OCI-LY7 (cell line): ENCODE data around the gene P3R3URF. TPM values are rescaled to one million over a fixed set of nuclear protein-coding genes. Genes with fewer than 3 reads are reported as not detected.

Source experiments
- BruUV-seq: library from RNA; stranded (reverse); fragments of 400-500 nt; replicated peaks from 2 replicates; lab custom pipeline; 2021; lab: Mats Ljungman, UMichigan
- CTCF ChIA-PET: fragments of 300-600 bp; sonication (Branson Sonifier 250); formaldehyde crosslinking; loops from one replicate; lab custom pipeline; 2022; ENCODE audit warnings: antibody characterized with exemption; ENCODE audit not compliant: unreplicated experiment; lab: Charles Lee
- POLR2A ChIA-PET: fragments of 300-600 bp; sonication (Branson Sonifier 250); formaldehyde crosslinking; loops from one replicate; lab custom pipeline; 2022; ENCODE audit warnings: antibody characterized with exemption; lab: Charles Lee
- DNase-seq: peaks from one replicate; pipeline ENCODE4 v3.0.0-alpha.2; 2015; ENCODE audit warnings: low spot score
- H2AFZ ChIP-seq: fragments of 200-600 bp; sonication (generic), shearing (Covaris generic); 2 replicates; pipeline ENCODE4 v1.6.1; 2014; ENCODE audit warnings: mild to moderate bottlenecking, antibody characterized with exemption, low read length, moderate library complexity
- H3K27ac ChIP-seq: fragments of 200-600 bp; sonication (generic); 2 replicates; pipeline ENCODE4 v1.5.1; 2014; ENCODE audit warnings: mixed run types, low read depth, mild to moderate bottlenecking, moderate library complexity, low read length, inconsistent platforms; ENCODE audit not compliant: poor library complexity, severe bottlenecking
- H3K36me3 ChIP-seq: fragments of 200-600 bp; sonication (generic); 2 replicates; pipeline ENCODE4 v1.6.1; 2014; ENCODE audit warnings: mild to moderate bottlenecking, antibody characterized with exemption, low read length, moderate library complexity, mixed read lengths; ENCODE audit not compliant: insufficient read depth
- H3K4me1 ChIP-seq: fragments of 200-600 bp; sonication (generic); 2 replicates; pipeline ENCODE4 v1.5.1; 2014; ENCODE audit warnings: mild to moderate bottlenecking, low read length; ENCODE audit not compliant: insufficient read depth, poor library complexity, severe bottlenecking
- H3K4me2 ChIP-seq: fragments of 200-600 bp; sonication (generic); 2 replicates; pipeline ENCODE4 v1.6.1; 2014; ENCODE audit warnings: mild to moderate bottlenecking, low read length
- H3K4me3 ChIP-seq: fragments of 200-600 bp; sonication (generic); 2 replicates; pipeline ENCODE4 v1.5.1; 2014; ENCODE audit warnings: mild to moderate bottlenecking, low read depth, low read length; ENCODE audit not compliant: poor library complexity, severe bottlenecking
- H3K79me2 ChIP-seq: fragments of 200-600 bp; sonication (generic); 2 replicates; pipeline ENCODE4 v1.6.1; 2016; ENCODE audit warnings: low read depth, mild to moderate bottlenecking, low read length, moderate library complexity, mixed read lengths; ENCODE audit not compliant: insufficient read depth
- H3K9me2 ChIP-seq: fragments of 200-600 bp; sonication (generic); 2 replicates; pipeline ENCODE4 v1.6.1; 2016; ENCODE audit warnings: mild to moderate bottlenecking, low read length, mixed read lengths; ENCODE audit not compliant: insufficient read depth
- H3K9me3 ChIP-seq: fragments of 200-600 bp; sonication (generic); 2 replicates; pipeline ENCODE4 v1.6.1; 2014; ENCODE audit warnings: mild to moderate bottlenecking, mixed run types, low read length, mixed read lengths
- H4K20me1 ChIP-seq: fragments of 200-600 bp; sonication (generic); 2 replicates; pipeline ENCODE4 v1.6.1; 2014; ENCODE audit warnings: mild to moderate bottlenecking, antibody characterized with exemption, low read length, moderate library complexity, mixed read lengths; ENCODE audit not compliant: insufficient read depth
- EZH2phosphoT487 ChIP-seq: fragments of 200-600 bp; sonication (generic); IDR thresholded peaks from 2 replicates; pipeline ENCODE4 v1.6.1; 2018; ENCODE audit warnings: low read depth, borderline replicate concordance, mild to moderate bottlenecking, mixed run types, antibody characterized with exemption, low read length, moderate library complexity, mixed read lengths
- intact Hi-C: fragments of 100-400 bp; cut with micrococcal nuclease; formaldehyde crosslinking; loops from one replicate; pipeline ENCODE4 v1.10.0; 2022; ENCODE audit not compliant: unreplicated experiment
- total RNA-seq, 2 experiments: library from RNA; depleted of rRNA in 1 of 2; stranded (reverse); fragments of >200 nt in 1 of 2; shearing (Covaris generic) in 1 of 2; gene quantifications; 2 replicates each; pipeline ENCODE4 v1.2.3, GENCODE V29; 2014 to 2022
- TF ChIP-seq, protein P1 (sequence below): fragments of 200-600 bp; sonication (generic); conservative IDR thresholded peaks from 2 replicates; pipeline ENCODE4 v1.5.1; 2014; ENCODE audit warnings: mild to moderate bottlenecking, antibody characterized with exemption, low read length, moderate library complexity, mixed read lengths

The P3R3URF gene
- total RNA-seq, 2 experiments from 2014 or later: not detected

- Histone ChIP-seq H3K4me2 (no peak overlapping the region), H3K79me2 (no peaks in the 10 kb centered on the region), H3K4me3 (no peak overlapping the region), H3K9me2 (no peaks in the 10 kb centered on the region), H3K27ac (no peak overlapping the region), H2AFZ (peak overlapping the region; percentile 7; the same call in 1 of the 2 replicates), H4K20me1 (no peaks in the 10 kb centered on the region), H3K9me3 (no peaks in the 10 kb centered on the region), H3K4me1 (peaks cover 45% of the 10 kb centered on the region), H3K36me3 (no peaks in the 10 kb centered on the region)
- BruUV-seq: no TSS peak
- TF ChIP-seq EZH2phosphoT487: no peak
- TF ChIP-seq, protein P1, sequence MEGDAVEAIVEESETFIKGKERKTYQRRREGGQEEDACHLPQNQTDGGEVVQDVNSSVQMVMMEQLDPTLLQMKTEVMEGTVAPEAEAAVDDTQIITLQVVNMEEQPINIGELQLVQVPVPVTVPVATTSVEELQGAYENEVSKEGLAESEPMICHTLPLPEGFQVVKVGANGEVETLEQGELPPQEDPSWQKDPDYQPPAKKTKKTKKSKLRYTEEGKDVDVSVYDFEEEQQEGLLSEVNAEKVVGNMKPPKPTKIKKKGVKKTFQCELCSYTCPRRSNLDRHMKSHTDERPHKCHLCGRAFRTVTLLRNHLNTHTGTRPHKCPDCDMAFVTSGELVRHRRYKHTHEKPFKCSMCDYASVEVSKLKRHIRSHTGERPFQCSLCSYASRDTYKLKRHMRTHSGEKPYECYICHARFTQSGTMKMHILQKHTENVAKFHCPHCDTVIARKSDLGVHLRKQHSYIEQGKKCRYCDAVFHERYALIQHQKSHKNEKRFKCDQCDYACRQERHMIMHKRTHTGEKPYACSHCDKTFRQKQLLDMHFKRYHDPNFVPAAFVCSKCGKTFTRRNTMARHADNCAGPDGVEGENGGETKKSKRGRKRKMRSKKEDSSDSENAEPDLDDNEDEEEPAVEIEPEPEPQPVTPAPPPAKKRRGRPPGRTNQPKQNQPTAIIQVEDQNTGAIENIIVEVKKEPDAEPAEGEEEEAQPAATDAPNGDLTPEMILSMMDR: no peak
- CTCF ChIA-PET: interaction anchor here (0.7 to 3.0 kb wide), 2 partner anchors 21 to 40 kb away, joined by 3 to 13 read pairs; no protein-coding TSS in a partner anchor
- DNase-seq: no peak
- POLR2A ChIA-PET: interaction anchor here (0.9 to 1.2 kb wide), 3 partner anchors 12 to 151 kb away, joined by 3 to 5 read pairs (median 3); no protein-coding TSS in a partner anchor
- intact Hi-C loops: no loop called here
These were observed 7.8 kb upstream of the P3R3URF start for GRCh38 chr1:46183926-46184557.

- intact Hi-C loops: no loop called here
- Histone ChIP-seq H4K20me1 (no peaks in the 10 kb centered on the region), H3K27ac (no peak overlapping the region), H3K4me2 (no peak overlapping the region), H3K4me3 (no peak overlapping the region), H3K36me3 (no peaks in the 10 kb centered on the region), H3K9me3 (no peaks in the 10 kb centered on the region), H3K9me2 (no peaks in the 10 kb centered on the region), H2AFZ (peak overlapping the region; percentile 7; the same call in 1 of the 2 replicates), H3K4me1 (peaks cover 51% of the 10 kb centered on the region), H3K79me2 (no peaks in the 10 kb centered on the region)
- TF ChIP-seq, protein P1: no peak
- TF ChIP-seq EZH2phosphoT487: no peak
- POLR2A ChIA-PET: interaction anchor here (0.6 to 2.2 kb wide), 6 partner anchors 13 to 571 kb away, joined by 3 to 9 read pairs (median 4); no protein-coding TSS in a partner anchor
- no TSS peak for BruUV-seq
- DNase-seq: no peak
- CTCF ChIA-PET: interaction anchor here (0.5 to 3.0 kb wide), 3 partner anchors 16 to 41 kb away, joined by 3 to 13 read pairs (median 4); no protein-coding TSS in a partner anchor
These were observed 7.0 kb upstream of the P3R3URF start for GRCh38 chr1:46183079-46183847.
